ENCODE results near the gene CPNE8.

The CPNE8 gene

GRCh38 chr12:38633511-38633910 is 271.9 kb downstream of the CPNE8 start:
- H3K9me2 ChIP-seq (replicated peaks; ENCODE audit: low read depth, low read length): no peaks in the 10 kb centered on the region
- no peaks in the 10 kb centered on the region for H3K9me3 ChIP-seq (ENCODE audit: insufficient read depth, low read depth, low read length)
- no peak overlapping the region for H2AFZ ChIP-seq (ENCODE audit: low read length)
- no peaks in the 10 kb centered on the region for H3K27me3 ChIP-seq (ENCODE audit: insufficient read depth, low read length, poor library complexity, severe bottlenecking)
- no peaks in the 10 kb centered on the region for H3K79me2 ChIP-seq (ENCODE audit: insufficient read depth, low read length)
- no peak overlapping the region for H3K4me3 ChIP-seq (ENCODE audit: low read length, poor library complexity, severe bottlenecking)
- no peak overlapping the region for H3K4me2 ChIP-seq (ENCODE audit: low read depth, low read length, poor library complexity, severe bottlenecking)
- no peaks in the 10 kb centered on the region for H3F3A ChIP-seq (ENCODE audit: low read depth)
- no peak overlapping the region for H3K9ac ChIP-seq (ENCODE audit: low read depth, low read length, poor library complexity, severe bottlenecking)
- TF ChIP-seq, protein P1, sequence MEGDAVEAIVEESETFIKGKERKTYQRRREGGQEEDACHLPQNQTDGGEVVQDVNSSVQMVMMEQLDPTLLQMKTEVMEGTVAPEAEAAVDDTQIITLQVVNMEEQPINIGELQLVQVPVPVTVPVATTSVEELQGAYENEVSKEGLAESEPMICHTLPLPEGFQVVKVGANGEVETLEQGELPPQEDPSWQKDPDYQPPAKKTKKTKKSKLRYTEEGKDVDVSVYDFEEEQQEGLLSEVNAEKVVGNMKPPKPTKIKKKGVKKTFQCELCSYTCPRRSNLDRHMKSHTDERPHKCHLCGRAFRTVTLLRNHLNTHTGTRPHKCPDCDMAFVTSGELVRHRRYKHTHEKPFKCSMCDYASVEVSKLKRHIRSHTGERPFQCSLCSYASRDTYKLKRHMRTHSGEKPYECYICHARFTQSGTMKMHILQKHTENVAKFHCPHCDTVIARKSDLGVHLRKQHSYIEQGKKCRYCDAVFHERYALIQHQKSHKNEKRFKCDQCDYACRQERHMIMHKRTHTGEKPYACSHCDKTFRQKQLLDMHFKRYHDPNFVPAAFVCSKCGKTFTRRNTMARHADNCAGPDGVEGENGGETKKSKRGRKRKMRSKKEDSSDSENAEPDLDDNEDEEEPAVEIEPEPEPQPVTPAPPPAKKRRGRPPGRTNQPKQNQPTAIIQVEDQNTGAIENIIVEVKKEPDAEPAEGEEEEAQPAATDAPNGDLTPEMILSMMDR (conservative IDR thresholded peaks at IDR 0.05; ENCODE audit: low read length): no peak
- TF ChIP-seq EZH2phosphoT487 (IDR thresholded peaks at IDR 0.05; ENCODE audit: borderline replicate concordance): no peak
- no peaks in the 10 kb centered on the region for H3K36me3 ChIP-seq (ENCODE audit: insufficient read depth, low read length)
- H3K4me1 ChIP-seq (ENCODE audit: insufficient read depth, low read length, poor library complexity, severe bottlenecking): no peaks in the 10 kb centered on the region
- no peaks in the 10 kb centered on the region for H4K20me1 ChIP-seq (ENCODE audit: insufficient read depth, low read length, poor library complexity, severe bottlenecking)

DNA sequence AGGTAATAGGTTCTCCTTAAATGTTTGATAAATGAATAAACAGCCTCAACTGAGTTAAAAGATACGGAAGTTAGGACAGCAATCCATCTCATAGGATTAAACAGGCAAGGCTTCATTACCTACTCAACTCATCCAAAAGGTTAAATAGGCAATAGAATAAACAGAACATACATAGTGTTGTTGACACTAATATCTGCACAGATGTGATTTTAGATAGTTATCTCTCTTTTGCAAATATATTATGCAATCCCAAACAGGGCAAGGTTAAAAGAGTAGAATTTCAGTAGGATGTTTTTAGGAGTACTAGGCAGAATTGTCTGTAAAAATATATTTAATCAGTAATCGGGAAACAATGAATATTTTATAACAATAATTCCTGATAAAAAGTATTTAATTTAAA is 276.3 kb downstream of the CPNE8 start:
- H3K9me3 ChIP-seq (ENCODE audit: insufficient read depth, low read depth, low read length): 0 out of 2 replicates have a peak, but pooled peaks cover 2% of the 10 kb centered on the region
- no peak overlapping the region for H3K4me3 ChIP-seq (ENCODE audit: low read length, poor library complexity, severe bottlenecking)
- H3K9ac ChIP-seq (ENCODE audit: low read depth, low read length, poor library complexity, severe bottlenecking): no peak overlapping the region

DNA sequence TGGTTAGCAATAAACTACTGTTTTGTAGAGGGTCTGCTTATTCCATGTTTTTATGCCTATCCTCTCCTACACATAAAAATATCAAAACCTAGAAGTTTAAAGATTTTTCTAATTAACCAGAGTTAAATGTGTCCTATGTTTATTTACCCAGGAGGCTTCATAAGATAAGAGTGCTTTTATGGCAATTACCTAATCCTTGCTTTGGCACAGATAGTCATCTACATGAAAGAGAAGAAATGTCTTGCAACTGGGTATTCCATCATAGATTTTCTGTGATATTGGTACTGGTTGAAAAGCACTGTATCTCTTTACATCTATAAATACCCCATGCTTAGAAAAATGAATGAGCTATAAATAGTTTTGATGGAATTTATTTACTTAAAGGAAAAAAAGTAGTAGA is 277.1 kb downstream of the CPNE8 start:
- no peaks in the 10 kb centered on the region for H3K36me3 ChIP-seq (ENCODE audit: insufficient read depth, low read length)
- H3K27me3 ChIP-seq (ENCODE audit: insufficient read depth, low read length, poor library complexity, severe bottlenecking): no peaks in the 10 kb centered on the region
- H3K79me2 ChIP-seq (ENCODE audit: insufficient read depth, low read length): no peaks in the 10 kb centered on the region
- no peak overlapping the region for H3K4me2 ChIP-seq (ENCODE audit: low read depth, low read length, poor library complexity, severe bottlenecking)
- no peaks in the 10 kb centered on the region for H3F3A ChIP-seq (ENCODE audit: low read depth)
- no peak overlapping the region for H3K9ac ChIP-seq (ENCODE audit: low read depth, low read length, poor library complexity, severe bottlenecking)
- 0 out of 2 replicates have a peak, but pooled peaks cover 2% of the 10 kb centered on the region for H3K9me3 ChIP-seq (ENCODE audit: insufficient read depth, low read depth, low read length)
- TF ChIP-seq EZH2phosphoT487 (IDR thresholded peaks at IDR 0.05; ENCODE audit: borderline replicate concordance): no peak
- TF ChIP-seq, protein P1 (conservative IDR thresholded peaks at IDR 0.05; ENCODE audit: low read length): no peak
- H3K9me2 ChIP-seq (replicated peaks; ENCODE audit: low read depth, low read length): no peaks in the 10 kb centered on the region
- H2AFZ ChIP-seq (ENCODE audit: low read length): no peak overlapping the region
- H3K4me3 ChIP-seq (ENCODE audit: low read length, poor library complexity, severe bottlenecking): no peak overlapping the region
- no peaks in the 10 kb centered on the region for H3K4me1 ChIP-seq (ENCODE audit: insufficient read depth, low read length, poor library complexity, severe bottlenecking)
- H4K20me1 ChIP-seq (ENCODE audit: insufficient read depth, low read length, poor library complexity, severe bottlenecking): no peaks in the 10 kb centered on the region

More for the DNA sequence above, 276.3 kb downstream of the CPNE8 start:
- Histone ChIP-seq H3K4me2 (ENCODE audit: low read depth, low read length, poor library complexity, severe bottlenecking) (no peak overlapping the region), H2AFZ (ENCODE audit: low read length) (no peak overlapping the region), H4K20me1 (ENCODE audit: insufficient read depth, low read length, poor library complexity, severe bottlenecking) (no peaks in the 10 kb centered on the region), H3K79me2 (ENCODE audit: insufficient read depth, low read length) (no peaks in the 10 kb centered on the region), H3K4me1 (ENCODE audit: insufficient read depth, low read length, poor library complexity, severe bottlenecking) (no peaks in the 10 kb centered on the region), H3K9me2 (replicated peaks; ENCODE audit: low read depth, low read length) (no peaks in the 10 kb centered on the region), H3K36me3 (ENCODE audit: insufficient read depth, low read length) (no peaks in the 10 kb centered on the region), H3F3A (ENCODE audit: low read depth) (no peaks in the 10 kb centered on the region), H3K27me3 (ENCODE audit: insufficient read depth, low read length, poor library complexity, severe bottlenecking) (no peaks in the 10 kb centered on the region)
- TF ChIP-seq, protein P1 (conservative IDR thresholded peaks at IDR 0.05; ENCODE audit: low read length): no peak
- TF ChIP-seq EZH2phosphoT487 (IDR thresholded peaks at IDR 0.05; ENCODE audit: borderline replicate concordance): no peak

Measured in Loucy (cell line).